HG03520 (cell line): ENCODE data around the gene CRYGA.
"Not testable (repeated sequence)": the region's sequence is repeated elsewhere in the genome, so short reads cannot be mapped to it uniquely, and the experiment has no call there.

Source experiments
- ATAC-seq: cut with Tn5 transposase; IDR thresholded peaks from one replicate; pipeline ENCODE4 v1.9.1; 2021; ENCODE audit warnings: mild to moderate bottlenecking, moderate library complexity; ENCODE audit not compliant: unreplicated experiment

The CRYGA gene

GRCh38 chr2:208128136-208128535 lies 35.3 kb downstream of the CRYGA start:
- no peak for ATAC-seq

GRCh38 chr2:208127090-208127489 lies 36.3 kb downstream of the CRYGA start:
- no peak for ATAC-seq

GRCh38 chr2:208125251-208125650 lies 38.1 kb downstream of the CRYGA start:
- ATAC-seq: no peak

GRCh38 chr2:208124013-208124715 lies 39.2 kb downstream of the CRYGA start, which contains the start of gene CRYGD:
Gene CRYGD (minus strand): TSS chr2:208124524. CDS start chr2:208124473, 51 bp downstream.
- ATAC-seq: not testable (repeated sequence)

GRCh38 chr2:208122248-208122647 lies 41.1 kb downstream of the CRYGA start:
- ATAC-seq: no peak

GRCh38 chr2:208118918-208119317 lies 44.5 kb downstream of the CRYGA start:
- ATAC-seq: no peak

- not testable (repeated sequence) for ATAC-seq
Measured at GRCh38 chr2:208117390-208117789, 46.0 kb downstream of the CRYGA start.

- no peak for ATAC-seq
Measured at GRCh38 chr2:208112969-208113368, 50.4 kb downstream of the CRYGA start.

- ATAC-seq: not testable (repeated sequence)
Measured at GRCh38 chr2:208112273-208112745, 51.1 kb downstream of the CRYGA start.
